Spinal cord (tissue), 10 donors: ENCODE data around the gene PPM1F. TPM values are rescaled to one million over a fixed set of nuclear protein-coding genes. Genes with fewer than 3 reads are reported as not detected.
A peak's percentile ranks its signal among the peaks of the same experiment; 100 is the strongest.

Experiments used
- DNase-seq, 6 donors: peaks; one replicate each; pipeline versions ENCODE4 v3.0.0 to v3.0.0-alpha.2; 2013 to 2015; ENCODE audit warnings: low spot score in 6 of 6, low read depth in 4 of 6
- H3K27ac ChIP-seq: one replicate; pipeline ENCODE4 v1.5.1; 2013; ENCODE audit warnings: low read depth, low read length, control low read depth
- H3K27me3 ChIP-seq: one replicate; pipeline ENCODE4 v1.6.1; 2013; ENCODE audit warnings: low read length; ENCODE audit not compliant: control insufficient read depth, insufficient read depth
- H3K36me3 ChIP-seq: one replicate; pipeline ENCODE4 v1.6.1; 2013; ENCODE audit warnings: low read length; ENCODE audit not compliant: control insufficient read depth, insufficient read depth
- H3K4me1 ChIP-seq: one replicate; pipeline ENCODE4 v1.6.1; 2013; ENCODE audit warnings: low read length; ENCODE audit not compliant: control insufficient read depth, insufficient read depth
- H3K4me3 ChIP-seq: one replicate; pipeline ENCODE4 v1.5.1; 2013; ENCODE audit warnings: low read depth, low read length, control low read depth
- H3K9me3 ChIP-seq: one replicate; pipeline ENCODE4 v1.6.1; 2013; ENCODE audit warnings: low read length; ENCODE audit not compliant: control insufficient read depth, insufficient read depth
- WGBS: methylation state at CpG from one replicate; pipeline ENCODE4 v1.1.5; 2013; ENCODE audit warnings: missing lambda C conversion rate; ENCODE audit not compliant: insufficient coverage; 5-methylcytosine and 5-hydroxymethylcytosine counted together
- polyA plus RNA-seq, 2 donors: library from polyadenylated mRNA; unstranded; fragments of 120-200 nt; gene quantifications; one replicate each; pipeline ENCODE4 v1.2.1, GENCODE V29; 2013; ENCODE audit not compliant: insufficient read length in 2 of 2
- total RNA-seq, 2 donors: library from RNA; depleted of rRNA in 1 of 2; stranded (reverse); fragments of 120-200 nt in 1 of 2; fragments of >200 nt in 1 of 2; gene quantifications; one replicate each; pipeline versions ENCODE4 v1.2.3 to v1.2.4, GENCODE V29; 2013 to 2014
- donor health status: healthy.

Gene PPM1F
- total and polyA plus RNA-seq, 4 donors, result 22.6 to 34.9 (median 30.3) TPM

GRCh38 chr22:21922370-21923162 is 30.1 kb downstream of the PPM1F start:
- Histone ChIP-seq H3K27ac (no peak overlapping the region), H3K9me3 (no peaks in the 10 kb centered on the region), H3K27me3 (no peaks in the 10 kb centered on the region), H3K4me1 (peaks cover 62% of the 10 kb centered on the region), H3K36me3 (peaks cover 65% of the 10 kb centered on the region), H3K4me3 (no peak overlapping the region)
- 89% methylated on average over 11 of the region's 20 CpGs for WGBS
- DNase-seq, result no peak

DNA sequence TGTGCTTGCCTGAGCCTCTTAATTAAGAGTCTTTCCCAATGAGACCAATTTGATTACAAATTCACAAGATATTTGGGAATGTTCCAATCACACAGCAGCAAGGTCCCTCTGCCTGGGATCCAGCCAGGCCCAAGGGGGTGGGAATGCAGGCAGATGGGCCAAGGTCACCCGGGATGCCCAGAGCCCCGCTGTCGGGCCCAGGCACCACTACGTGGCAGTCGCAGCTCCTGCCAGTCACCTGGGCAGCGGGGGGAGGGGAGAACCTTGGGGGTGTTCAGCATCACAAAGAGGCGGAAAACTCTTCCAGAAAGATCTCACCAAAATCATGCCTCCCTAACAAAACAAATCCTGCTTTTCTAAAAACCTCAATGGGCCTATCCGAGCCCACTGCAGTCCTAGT is 30.9 kb downstream of the PPM1F start:
- peaks cover 62% of the 10 kb centered on the region for H3K4me1 ChIP-seq
- no peaks in the 10 kb centered on the region for H3K9me3 ChIP-seq
- peaks cover 57% of the 10 kb centered on the region for H3K36me3 ChIP-seq
- WGBS, result 46% methylated on average over 4 of the region's 8 CpGs
- H3K4me3 ChIP-seq, result no peak overlapping the region
- H3K27ac ChIP-seq, result no peak overlapping the region
- DNase-seq, result peak in 2 of 6 donors; percentile 62 to 74
- no peaks in the 10 kb centered on the region for H3K27me3 ChIP-seq

GRCh38 chr22:21921184-21921721 is 31.4 kb downstream of the PPM1F start:
- Histone ChIP-seq H3K4me1 (peaks cover 61% of the 10 kb centered on the region), H3K4me3 (no peak overlapping the region), H3K36me3 (peaks cover 53% of the 10 kb centered on the region), H3K27me3 (no peaks in the 10 kb centered on the region), H3K27ac (no peak overlapping the region), H3K9me3 (no peaks in the 10 kb centered on the region)
- no peak for DNase-seq
- 53% methylated on average over 13 of the region's 13 CpGs for WGBS

DNA sequence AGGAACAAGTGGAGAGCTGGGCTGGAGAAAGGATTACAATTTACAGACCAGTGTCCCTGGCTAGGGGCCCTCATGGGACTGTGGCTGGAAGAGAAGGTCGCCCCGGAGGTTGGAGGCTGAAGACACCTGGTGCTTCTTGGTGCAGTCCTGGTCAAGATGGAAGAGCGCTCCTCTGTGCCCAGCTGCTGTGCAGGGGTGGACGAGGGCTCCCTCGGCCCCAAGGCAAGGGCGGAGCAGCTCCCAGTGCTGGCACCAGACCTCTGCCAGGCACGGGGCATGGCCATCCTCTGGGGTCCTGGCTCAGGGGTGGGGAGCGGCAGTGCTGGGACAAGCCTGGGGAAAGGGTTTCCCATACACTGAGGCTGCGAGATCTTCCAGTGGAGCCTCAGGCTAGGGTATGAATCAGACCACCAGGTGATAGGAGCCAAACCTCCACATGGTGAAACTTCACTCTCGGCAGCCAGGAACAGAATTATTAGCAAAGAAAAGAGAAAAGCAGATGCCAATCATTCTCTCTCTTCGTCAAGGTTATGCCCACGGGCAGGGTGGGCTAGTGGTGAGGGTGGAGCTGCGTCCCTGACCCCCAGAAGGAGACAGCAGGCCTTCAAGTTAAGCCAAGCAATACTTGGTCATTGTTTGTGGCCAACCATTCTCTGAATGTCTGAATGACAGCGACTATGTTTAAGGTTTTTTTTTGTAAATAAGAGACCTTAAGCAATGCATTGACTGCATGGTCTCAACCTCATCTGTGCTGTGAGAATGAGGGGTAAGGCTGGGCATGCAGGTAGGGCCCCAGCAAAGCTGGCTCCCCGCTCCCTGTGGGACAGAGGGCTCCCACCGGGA is 32.1 kb downstream of the PPM1F start:
- H3K36me3 ChIP-seq, result peaks cover 48% of the 10 kb centered on the region
- H3K27ac ChIP-seq, result no peak overlapping the region

DNA sequence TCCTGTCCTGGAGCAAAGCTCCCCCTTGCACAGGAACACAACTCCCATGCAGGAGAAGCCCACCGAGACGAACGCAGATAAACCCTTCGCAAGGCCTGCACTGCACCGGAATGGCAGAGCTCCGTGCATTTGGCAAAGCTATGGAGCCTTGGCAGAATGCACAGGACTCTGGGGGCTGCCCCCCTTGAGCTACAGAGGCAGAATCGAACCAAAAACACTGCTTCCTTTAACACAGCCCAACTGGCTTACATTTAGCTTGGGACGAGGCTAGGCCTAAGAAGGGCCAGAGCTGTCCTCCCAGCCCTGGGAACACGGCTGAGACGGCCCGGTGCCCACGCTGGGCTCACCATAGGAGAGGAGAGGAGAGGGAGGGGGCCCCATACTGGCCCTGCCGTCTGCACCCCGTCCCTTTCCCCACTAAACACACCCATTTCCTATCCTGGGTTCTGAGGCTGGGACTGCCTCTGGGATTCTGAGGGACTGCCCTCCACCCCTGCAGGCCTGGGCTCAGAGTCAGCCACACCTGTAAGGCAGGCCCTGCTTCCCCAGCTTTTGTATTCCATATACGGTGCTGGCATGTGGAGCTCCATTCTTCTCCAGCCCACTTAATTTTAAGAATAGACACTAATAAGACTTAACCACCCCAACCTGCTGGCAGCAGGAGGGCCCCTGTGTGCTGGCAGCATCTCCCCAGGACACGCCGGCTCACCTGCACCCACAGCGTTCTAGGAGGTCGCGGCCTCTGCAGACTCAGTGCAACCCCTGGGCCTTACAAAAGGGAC is 32.9 kb downstream of the PPM1F start:
- H3K27me3 ChIP-seq, result no peaks in the 10 kb centered on the region
- H3K36me3 ChIP-seq, result peaks cover 44% of the 10 kb centered on the region
- H3K27ac ChIP-seq, result no peak overlapping the region
- H3K4me1 ChIP-seq, result peaks cover 51% of the 10 kb centered on the region
- WGBS, result 74% methylated on average over 14 of the region's 20 CpGs
- DNase-seq, result no peak
- no peak overlapping the region for H3K4me3 ChIP-seq
- H3K9me3 ChIP-seq, result no peaks in the 10 kb centered on the region

More for the DNA sequence above, 32.1 kb downstream of the PPM1F start:
- no peak for DNase-seq
- 87% methylated on average over 14 of the region's 16 CpGs for WGBS
- H3K4me1 ChIP-seq, result peaks cover 55% of the 10 kb centered on the region
- no peak overlapping the region for H3K4me3 ChIP-seq
- no peaks in the 10 kb centered on the region for H3K9me3 ChIP-seq
- H3K27me3 ChIP-seq, result no peaks in the 10 kb centered on the region

DNA sequence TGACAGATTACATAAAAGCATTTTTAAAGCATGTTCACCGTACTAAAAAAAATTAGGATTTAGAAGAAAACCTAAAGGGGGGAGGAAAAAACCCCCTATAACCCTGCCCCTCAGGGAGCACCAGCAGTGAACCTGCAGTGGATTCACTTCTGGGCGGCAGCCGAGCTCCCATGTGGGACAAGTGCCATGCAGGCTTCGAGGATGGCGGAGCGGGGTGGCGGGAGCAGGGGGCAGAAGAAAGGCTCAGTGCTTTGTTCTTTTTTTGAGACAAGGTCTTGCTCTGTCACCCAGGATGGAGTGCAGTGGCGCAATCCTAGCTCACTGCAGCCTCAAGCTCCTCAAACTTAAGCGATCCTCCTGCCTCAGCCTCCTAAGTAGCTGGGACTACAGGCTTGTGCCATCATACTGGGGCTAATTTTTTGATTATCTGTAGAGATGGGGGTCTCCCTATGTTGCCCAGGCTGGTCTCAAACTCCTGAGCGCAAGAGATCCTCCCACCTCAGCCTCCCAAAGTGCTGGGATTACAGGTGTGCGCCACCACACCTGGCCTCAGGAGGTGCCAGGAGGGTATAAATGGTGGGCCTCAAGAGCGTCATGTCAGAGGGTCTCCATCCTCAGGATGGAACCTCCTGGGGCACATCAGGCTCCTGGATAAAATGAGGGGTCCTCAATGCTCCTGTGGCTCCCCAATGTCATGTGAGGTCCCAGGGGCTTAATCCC is 34.0 kb downstream of the PPM1F start:
- peaks cover 51% of the 10 kb centered on the region for H3K4me1 ChIP-seq
- no peaks in the 10 kb centered on the region for H3K9me3 ChIP-seq
- H3K27me3 ChIP-seq, result no peaks in the 10 kb centered on the region
- no peak overlapping the region for H3K27ac ChIP-seq
- peaks cover 39% of the 10 kb centered on the region for H3K36me3 ChIP-seq
- 94% methylated on average over 8 of the region's 12 CpGs for WGBS
- no peak for DNase-seq
- no peak overlapping the region for H3K4me3 ChIP-seq

DNA sequence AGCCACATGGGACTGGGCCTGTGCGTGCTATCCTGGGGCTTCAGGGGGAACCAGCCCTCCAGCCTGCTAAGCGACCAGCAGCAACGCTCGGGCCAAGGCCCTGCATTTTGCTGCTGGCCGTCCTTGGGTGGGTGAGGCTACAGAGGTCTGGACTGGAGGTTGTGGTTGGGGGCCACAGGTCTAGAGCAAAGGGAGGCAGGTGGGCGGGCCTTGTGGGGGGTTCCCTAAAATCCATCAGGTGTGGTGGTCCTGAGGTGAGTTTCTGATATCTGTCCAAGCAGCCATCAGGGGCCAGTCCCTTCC is 34.7 kb downstream of the PPM1F start:
- H3K27me3 ChIP-seq, result no peaks in the 10 kb centered on the region
- WGBS, result 78% methylated on average over 5 of the region's 6 CpGs
- H3K4me3 ChIP-seq, result no peak overlapping the region
- H3K4me1 ChIP-seq, result peaks cover 49% of the 10 kb centered on the region
- no peak overlapping the region for H3K27ac ChIP-seq
- no peaks in the 10 kb centered on the region for H3K9me3 ChIP-seq
- DNase-seq, result no peak
- H3K36me3 ChIP-seq, result peaks cover 33% of the 10 kb centered on the region

DNA sequence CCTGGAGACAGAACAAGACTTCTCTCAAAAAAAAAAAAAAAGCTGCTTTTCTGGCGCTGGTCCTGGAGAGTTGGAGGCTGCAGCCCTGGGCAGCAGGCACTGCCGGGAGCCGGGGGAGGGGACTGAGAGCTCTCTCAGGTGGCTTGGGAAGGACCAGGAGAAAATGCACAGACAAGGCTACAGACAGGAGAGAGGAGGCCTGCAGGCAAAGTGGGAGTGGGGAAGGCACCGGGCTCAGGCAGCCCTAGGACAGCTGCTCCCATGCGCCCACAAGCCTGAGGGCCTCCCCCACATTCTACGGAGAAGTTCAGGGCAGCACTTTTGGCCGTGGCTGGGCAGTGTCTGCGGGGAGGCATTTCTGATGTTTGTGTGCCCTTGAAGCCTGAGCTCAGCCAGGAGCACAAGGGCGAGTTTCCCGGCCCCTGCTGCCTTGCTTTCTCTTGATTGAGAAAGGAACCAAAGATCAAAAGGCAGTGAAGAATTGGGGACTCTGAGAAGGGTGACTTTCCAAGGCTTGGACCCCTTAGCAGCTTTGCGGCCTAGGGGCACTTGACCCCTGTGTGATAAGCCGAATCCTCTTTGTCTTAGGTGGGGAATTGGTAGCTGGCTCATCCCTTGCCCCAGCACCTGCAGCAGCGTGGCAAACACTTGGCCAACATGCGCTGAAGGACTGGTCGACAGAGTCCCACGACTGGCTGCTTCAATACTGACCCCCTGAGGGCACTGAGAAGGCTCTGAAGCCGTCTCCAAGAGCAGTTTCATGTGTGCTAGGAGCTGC is 35.3 kb downstream of the PPM1F start:
- peaks cover 44% of the 10 kb centered on the region for H3K4me1 ChIP-seq
- DNase-seq, result peak in 3 of 6 donors; percentile 44 to 73 (median 54)
- peaks cover 27% of the 10 kb centered on the region for H3K36me3 ChIP-seq
- H3K9me3 ChIP-seq, result no peaks in the 10 kb centered on the region
- no peak overlapping the region for H3K4me3 ChIP-seq
- WGBS, result 38% methylated on average over 17 of the region's 17 CpGs
- H3K27me3 ChIP-seq, result no peaks in the 10 kb centered on the region
- peak overlapping the region; percentile 40 for H3K27ac ChIP-seq
